ENCODE data around the gene SAMD14. TPM values are rescaled to one million over a fixed set of nuclear protein-coding genes. Genes with fewer than 3 reads are reported as not detected.
A peak's percentile ranks its signal among the peaks of the same experiment; 100 is the strongest.

The SAMD14 gene
- total RNA-seq, 2 experiments from 2014 or later, result 0.35 to 1.1 TPM

DNA sequence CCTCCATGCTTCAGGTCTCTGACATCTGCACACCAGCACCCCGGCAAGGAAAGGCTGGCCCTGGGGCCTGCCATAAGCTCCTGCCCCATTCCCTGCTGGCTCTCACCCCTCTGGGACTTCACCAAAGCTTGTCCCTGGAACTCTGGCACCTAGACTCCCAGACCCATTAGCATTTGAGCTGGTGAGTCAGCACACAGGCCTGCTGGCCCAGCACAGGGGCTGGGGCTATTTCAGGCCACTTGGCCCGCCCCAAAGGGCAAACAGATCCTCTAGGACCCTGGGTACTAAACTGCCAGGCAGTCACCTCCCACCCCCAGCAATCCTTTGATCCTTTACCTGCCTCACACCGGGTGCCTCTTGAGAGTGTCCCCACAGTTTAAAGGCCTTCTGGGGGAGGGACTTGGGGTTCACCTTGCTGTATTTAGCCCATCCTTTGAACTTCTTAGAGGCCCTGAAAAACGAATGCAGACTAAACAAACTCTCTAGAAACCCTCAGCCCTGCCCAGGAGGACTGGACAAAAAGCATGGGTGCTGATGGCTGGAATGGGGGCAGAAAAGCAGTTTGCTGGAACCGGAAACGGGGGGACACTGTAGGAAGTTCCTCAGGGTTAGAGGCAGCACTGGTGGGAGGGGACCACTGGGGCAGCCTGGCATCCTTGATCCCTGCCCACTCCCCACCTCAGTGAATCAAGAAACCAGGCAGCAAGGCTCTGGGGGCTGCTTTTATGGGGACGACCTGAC, 3.2 kb upstream of the SAMD14 start:
- Mint-ChIP-seq H3K4me3 (no peak overlapping the region), H3K9me3 (ENCODE audit: low read depth) (no peaks in the 10 kb centered on the region), H3K27ac (no peak overlapping the region), H3K4me1 (peaks cover 24% of the 10 kb centered on the region), H3K27me3 (peaks cover 21% of the 10 kb centered on the region), H3K36me3 (peaks cover 25% of the 10 kb centered on the region)
- DNase-seq (no peak), ATAC-seq (no peak)
- CTCF ChIA-PET, result interaction anchor here (0.9 to 1.9 kb wide), 3 partner anchors 15 to 39 kb away, joined by 3 to 6 read pairs (median 5); no protein-coding TSS in a partner anchor

DNA sequence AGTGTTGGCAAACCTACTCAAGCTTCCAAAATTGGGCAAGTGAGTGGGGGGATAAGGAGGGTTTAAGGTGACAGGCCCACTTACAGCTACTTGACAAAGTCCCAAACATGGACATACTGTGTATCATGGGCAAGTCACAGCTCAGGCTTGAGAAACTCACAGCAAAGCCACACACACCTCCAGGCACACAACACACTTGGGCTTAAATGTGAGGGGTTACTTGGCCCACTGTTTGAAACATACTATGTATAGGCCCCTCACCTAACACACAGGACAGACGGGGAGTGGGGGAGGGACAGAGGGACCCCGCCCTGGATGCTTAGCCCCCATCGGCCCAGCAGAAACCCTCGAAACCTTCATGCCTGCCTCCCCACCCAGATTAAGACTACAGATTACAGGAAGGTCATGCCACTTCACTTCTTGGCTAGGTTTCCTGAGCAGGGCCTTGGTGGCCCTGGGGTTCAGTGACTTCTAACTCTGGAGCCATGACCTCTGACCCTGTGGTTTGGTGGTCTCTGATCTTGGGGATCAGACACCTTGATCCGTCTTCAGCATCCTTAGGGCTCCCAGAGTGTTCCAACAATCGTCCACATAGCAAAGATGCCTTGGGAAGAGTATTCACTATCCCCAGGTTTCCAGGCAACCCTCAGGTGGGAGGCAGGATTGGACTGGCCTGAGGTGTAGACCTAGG, 2.3 kb upstream of the SAMD14 start:
- H3K9me3 Mint-ChIP-seq (ENCODE audit: low read depth), result no peaks in the 10 kb centered on the region
- ATAC-seq, result no peak
- peak overlapping the region; percentile 41 for H3K27ac Mint-ChIP-seq
- H3K36me3 Mint-ChIP-seq, result peaks cover 15% of the 10 kb centered on the region
- H3K27me3 Mint-ChIP-seq, result peaks cover 30% of the 10 kb centered on the region
- H3K4me1 Mint-ChIP-seq, result peaks cover 32% of the 10 kb centered on the region
- H3K4me3 Mint-ChIP-seq, result no peak overlapping the region
- CTCF ChIA-PET, result interaction anchor here (0.8 to 3.3 kb wide), 8 partner anchors 8 to 135 kb away, joined by 3 to 18 read pairs (median 5); no protein-coding TSS in a partner anchor
- DNase-seq, result no peak

DNA sequence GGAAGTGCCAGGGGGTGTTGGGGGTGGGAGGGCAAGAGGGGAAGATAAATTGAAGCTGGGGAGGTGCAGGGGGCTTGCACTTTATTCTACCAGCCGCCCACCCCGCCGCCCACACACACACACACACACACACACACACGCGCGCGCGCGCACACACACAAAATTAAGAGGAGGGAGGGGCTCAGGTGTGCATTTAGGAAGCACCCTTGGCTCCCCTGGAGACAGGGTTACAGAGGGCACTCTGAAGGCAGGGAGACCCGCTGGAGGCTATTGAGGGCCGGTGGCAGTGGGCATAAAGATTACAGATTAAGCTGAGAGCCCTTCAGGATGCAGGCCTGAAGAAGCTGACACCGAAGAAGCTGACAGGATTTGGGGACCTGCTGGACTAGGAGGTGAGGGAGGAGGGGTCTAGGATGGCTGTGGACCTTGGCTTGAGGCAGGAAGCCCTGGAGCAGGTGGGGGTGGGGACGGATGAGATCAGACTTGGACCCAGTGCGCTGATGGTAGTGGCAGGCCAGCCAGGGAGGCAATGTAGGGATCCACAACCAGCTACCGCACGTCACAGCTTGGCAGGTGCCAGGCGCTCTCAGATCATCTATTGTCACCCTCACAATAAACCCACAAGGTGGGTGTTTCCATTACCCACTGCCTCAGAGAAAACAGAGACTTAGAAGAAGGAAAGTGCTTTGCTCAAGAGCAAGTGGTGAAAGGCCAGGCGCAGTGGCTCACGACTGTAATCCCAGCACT, 772 bp upstream of the SAMD14 start:
- DNase-seq, result no peak
- Mint-ChIP-seq H3K27ac (no peak overlapping the region), H3K27me3 (peaks cover 32% of the 10 kb centered on the region), H3K4me3 (peak overlapping the region; percentile 41), H3K36me3 (peaks cover 6% of the 10 kb centered on the region), H3K4me1 (peaks cover 32% of the 10 kb centered on the region), H3K9me3 (ENCODE audit: low read depth) (no peaks in the 10 kb centered on the region)
- ATAC-seq, result no peak
- CTCF ChIA-PET, result interaction anchor here (1.0 to 3.3 kb wide), 13 partner anchors 8 to 39 kb away, joined by 3 to 18 read pairs (median 4); partner anchors contain the start of genes PPP1R9B and SGCA

DNA sequence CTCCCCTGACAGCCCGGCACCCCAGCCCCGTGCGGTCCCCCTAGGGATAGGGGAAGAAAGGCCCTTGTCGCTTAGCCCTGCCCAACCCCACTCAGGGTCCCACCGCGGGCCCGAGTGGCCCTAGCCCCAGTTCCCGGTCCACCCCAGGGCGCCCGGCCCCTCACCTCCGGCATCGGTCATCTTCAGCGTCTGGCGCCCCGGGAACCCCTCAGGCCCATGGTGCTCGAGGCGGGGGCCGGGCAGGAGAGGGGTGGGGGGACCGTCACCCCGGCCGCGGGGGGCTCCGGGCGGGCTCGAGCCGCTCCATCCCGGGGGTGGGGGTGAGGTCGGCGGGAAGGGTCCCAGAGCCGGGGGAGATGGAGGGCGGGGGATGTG, 620 bp downstream of the SAMD14 start:
- H3K27ac Mint-ChIP-seq, result no peak overlapping the region
- peak overlapping the region; percentile 58 for H3K4me3 Mint-ChIP-seq
- ATAC-seq (no peak), DNase-seq (no peak)
- H3K9me3 Mint-ChIP-seq (ENCODE audit: low read depth), result no peaks in the 10 kb centered on the region
- CTCF ChIA-PET, result interaction anchor here (1.3 to 3.3 kb wide), 5 partner anchors 11 to 35 kb away, joined by 4 to 18 read pairs (median 10); no protein-coding TSS in a partner anchor
- peaks cover 32% of the 10 kb centered on the region for H3K27me3 Mint-ChIP-seq
- H3K36me3 Mint-ChIP-seq, result peaks cover 5% of the 10 kb centered on the region
- H3K4me1 Mint-ChIP-seq, result peaks cover 32% of the 10 kb centered on the region

DNA sequence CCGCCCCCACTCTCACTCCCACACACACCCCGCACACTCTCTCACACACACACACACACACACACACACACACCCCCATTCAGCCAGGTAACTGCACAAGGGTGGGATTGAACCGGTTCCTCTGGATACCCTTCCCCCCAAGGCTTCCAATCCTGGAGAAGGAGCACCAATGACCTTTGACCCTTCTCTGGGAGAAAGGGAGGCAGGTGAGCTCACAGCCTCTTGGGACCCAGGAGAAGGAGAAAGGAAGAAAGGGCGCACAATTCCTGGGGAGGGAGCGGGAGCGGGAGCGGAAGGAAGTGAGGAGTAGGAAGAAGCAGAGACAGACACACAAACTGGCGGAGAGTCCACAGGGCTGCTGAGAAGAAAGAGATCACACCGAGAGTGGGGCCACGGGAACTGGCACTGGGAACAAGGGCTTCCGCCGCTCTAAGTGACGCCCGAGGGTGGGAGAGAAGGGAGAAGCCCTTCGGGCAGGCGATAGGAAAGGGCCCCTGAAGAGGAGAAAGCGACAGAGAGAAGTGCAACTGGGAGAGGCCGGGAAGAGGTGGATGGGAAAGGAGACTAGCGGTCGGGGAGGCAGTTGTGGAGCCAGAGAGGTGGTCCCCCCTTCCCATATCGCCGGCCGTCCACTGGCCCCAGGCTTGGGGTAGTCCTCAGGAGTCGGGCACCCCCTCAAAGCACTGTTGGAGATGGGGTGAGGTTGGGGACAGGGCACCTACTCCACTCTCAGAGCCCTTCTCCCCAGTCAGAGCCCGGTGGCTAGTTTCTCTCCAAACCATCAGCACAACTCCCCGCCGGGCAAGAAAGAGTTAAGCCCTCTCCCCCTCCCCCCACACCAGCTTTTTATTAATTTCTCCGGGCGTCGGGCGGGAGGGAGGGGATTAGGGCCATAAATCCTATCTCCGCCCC, 1.3 kb downstream of the SAMD14 start:
- H3K36me3 Mint-ChIP-seq, result peaks cover 3% of the 10 kb centered on the region
- H3K27ac Mint-ChIP-seq, result no peak overlapping the region
- H3K4me3 Mint-ChIP-seq, result no peak overlapping the region
- H3K9me3 Mint-ChIP-seq (ENCODE audit: low read depth), result no peaks in the 10 kb centered on the region
- DNase-seq, result no peak
- H3K4me1 Mint-ChIP-seq, result peaks cover 32% of the 10 kb centered on the region
- peaks cover 32% of the 10 kb centered on the region for H3K27me3 Mint-ChIP-seq
- no peak for ATAC-seq
- CTCF ChIA-PET, result interaction anchor here (2.0 kb wide), 1 partner anchor 12 kb away, joined by 6 read pairs; no protein-coding TSS in a partner anchor

DNA sequence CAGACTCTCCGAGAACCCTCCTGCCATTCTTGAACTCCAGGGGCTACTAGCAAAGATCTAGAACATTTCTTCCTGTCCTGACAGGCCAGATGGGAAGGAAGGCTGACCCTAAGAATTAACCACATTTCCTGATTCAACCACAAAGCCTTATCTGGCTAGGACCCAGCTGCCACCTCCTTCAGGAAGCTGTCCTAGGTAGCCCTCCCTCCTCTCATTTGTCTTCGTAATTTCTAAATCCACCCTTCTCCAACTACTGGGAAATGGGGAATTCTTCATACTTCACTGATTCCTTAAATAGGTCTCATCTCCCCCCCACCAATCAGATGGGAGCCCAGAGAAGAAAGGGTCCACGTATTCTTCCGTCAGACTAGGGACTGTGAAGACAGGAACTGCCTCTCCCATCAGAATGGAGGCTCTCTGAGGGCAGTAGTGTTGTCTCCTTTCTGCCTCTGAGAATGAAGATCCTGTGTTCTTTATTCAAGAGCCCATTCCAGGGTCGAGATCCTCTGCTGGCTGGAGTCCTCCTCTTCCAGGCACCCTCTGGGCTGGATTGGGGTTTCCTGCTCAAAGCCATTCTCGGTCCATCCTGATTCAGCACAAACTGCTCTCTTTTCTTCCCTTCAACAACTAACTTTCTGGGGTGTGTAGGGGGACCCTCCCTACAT, 2.1 kb downstream of the SAMD14 start:
- CTCF ChIA-PET, result interaction anchor here (2.0 to 2.1 kb wide), 2 partner anchors 11 to 33 kb away, joined by 6 to 9 read pairs; no protein-coding TSS in a partner anchor
- Mint-ChIP-seq H3K27ac (no peak overlapping the region), H3K4me1 (peaks cover 32% of the 10 kb centered on the region), H3K27me3 (peaks cover 32% of the 10 kb centered on the region), H3K4me3 (no peak overlapping the region), H3K36me3 (peaks cover 3% of the 10 kb centered on the region), H3K9me3 (ENCODE audit: low read depth) (no peaks in the 10 kb centered on the region)
- no peak for ATAC-seq
- no peak for DNase-seq

DNA sequence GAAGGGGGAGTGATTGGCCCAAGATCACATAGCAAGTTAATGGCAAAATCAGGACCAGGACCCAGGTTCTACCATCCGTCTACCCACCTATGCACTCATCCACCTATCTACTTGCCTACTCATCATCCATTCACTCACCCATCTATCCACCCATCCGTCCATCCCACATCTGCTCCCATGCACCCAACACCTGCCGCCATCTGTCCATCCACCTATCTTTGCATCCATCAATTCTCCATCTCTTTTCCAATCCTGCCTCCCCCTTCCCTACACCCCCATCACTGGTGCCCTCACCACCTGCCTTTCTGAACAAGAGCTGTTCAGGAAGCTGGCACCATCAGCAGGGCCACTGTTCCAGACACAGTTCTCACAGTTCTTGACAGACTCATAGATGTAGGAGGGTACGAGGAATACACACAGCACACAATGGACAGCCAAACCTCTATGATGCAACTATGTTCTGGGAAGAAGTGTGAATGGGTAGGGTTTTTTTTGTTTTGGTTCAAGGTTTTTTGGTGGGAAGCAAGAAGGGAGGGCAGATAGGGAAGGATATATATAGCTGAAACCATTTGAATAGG, 4.5 kb downstream of the SAMD14 start:
- H3K9me3 Mint-ChIP-seq (ENCODE audit: low read depth), result no peaks in the 10 kb centered on the region
- H3K27ac Mint-ChIP-seq, result no peak overlapping the region
- H3K4me1 Mint-ChIP-seq, result peaks cover 20% of the 10 kb centered on the region
- CTCF ChIA-PET, result interaction anchor here (1.0 to 1.9 kb wide), 4 partner anchors 13 to 75 kb away, joined by 3 to 6 read pairs (median 4); no protein-coding TSS in a partner anchor
- H3K36me3 Mint-ChIP-seq, result no peaks in the 10 kb centered on the region
- DNase-seq, result no peak
- H3K4me3 Mint-ChIP-seq, result no peak overlapping the region
- no peak for ATAC-seq
- peaks cover 44% of the 10 kb centered on the region for H3K27me3 Mint-ChIP-seq

DNA sequence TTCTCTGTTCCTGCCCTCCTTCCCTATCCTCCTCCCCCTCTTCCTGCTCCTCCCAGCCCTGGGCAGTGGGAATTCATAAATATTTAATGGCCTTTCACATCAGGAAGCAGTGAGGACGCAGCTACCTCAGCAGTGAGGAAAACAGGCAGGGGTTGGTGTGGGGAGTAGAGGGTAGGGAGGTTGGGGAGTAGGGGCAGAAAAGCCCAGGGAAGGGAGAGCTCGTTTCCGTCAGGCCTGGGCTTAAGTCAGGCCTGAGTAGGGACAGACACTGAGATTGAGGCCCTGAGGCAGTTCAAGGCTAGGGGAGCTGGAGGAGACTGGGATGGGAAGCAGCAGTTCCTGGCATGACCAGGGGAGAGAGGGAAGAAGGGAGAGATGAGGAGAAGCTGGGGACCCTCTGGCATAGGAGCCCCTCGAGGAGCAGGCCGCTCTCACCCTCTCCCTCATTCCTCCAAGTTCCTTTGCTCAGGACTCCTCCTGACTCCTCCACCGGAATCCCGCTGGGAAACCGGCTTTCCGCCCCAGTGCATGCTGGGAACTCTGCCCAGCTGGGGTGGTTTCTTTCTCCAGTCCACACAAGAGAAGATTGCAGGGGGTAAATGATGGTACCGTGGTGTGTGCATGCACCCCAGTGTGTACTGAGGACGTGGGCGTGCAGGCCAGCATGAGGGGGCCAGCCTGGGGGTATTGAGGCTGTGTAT, 6.2 kb downstream of the SAMD14 start:
- peaks cover 51% of the 10 kb centered on the region for H3K27me3 Mint-ChIP-seq
- no peaks in the 10 kb centered on the region for H3K9me3 Mint-ChIP-seq (ENCODE audit: low read depth)
- ATAC-seq, result no peak
- peaks cover 14% of the 10 kb centered on the region for H3K4me1 Mint-ChIP-seq
- no peak for DNase-seq
- H3K27ac Mint-ChIP-seq, result no peak overlapping the region
- CTCF ChIA-PET, result interaction anchor here (1.1 to 1.6 kb wide), 9 partner anchors 10 to 76 kb away, joined by 3 to 7 read pairs (median 5); partner anchors contain the start of gene PDK2
- H3K36me3 Mint-ChIP-seq, result no peaks in the 10 kb centered on the region
- no peak overlapping the region for H3K4me3 Mint-ChIP-seq

DNA sequence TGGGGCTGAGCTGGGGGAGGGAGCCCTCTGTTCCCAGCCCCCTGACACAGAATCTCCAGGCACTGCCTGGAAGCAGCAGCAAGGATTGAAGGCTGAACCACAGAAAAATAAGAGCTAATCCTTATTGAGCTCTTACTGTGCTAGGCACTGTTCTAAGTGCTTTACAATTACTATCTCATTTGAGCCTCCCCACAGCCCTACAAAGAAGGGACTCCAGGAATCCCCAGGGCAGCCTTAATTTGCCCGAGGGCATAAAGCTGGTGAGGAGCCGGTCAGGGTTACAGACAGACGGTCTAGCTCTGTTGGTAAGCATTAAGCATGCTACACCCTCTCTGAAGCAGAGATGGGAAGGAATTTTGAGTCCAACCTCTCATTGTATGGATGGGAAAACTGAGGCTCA, 7.0 kb downstream of the SAMD14 start:
- no peak for ATAC-seq
- Mint-ChIP-seq H3K4me3 (no peak overlapping the region), H3K27me3 (peaks cover 51% of the 10 kb centered on the region), H3K36me3 (no peaks in the 10 kb centered on the region), H3K27ac (no peak overlapping the region), H3K4me1 (peaks cover 5% of the 10 kb centered on the region), H3K9me3 (ENCODE audit: low read depth) (no peaks in the 10 kb centered on the region)
- DNase-seq, result no peak
- CTCF ChIA-PET, result interaction anchor here (1.1 to 1.6 kb wide), 10 partner anchors 7 to 77 kb away, joined by 3 to 7 read pairs (median 5); partner anchors contain the start of genes PDK2 and SAMD14

DNA sequence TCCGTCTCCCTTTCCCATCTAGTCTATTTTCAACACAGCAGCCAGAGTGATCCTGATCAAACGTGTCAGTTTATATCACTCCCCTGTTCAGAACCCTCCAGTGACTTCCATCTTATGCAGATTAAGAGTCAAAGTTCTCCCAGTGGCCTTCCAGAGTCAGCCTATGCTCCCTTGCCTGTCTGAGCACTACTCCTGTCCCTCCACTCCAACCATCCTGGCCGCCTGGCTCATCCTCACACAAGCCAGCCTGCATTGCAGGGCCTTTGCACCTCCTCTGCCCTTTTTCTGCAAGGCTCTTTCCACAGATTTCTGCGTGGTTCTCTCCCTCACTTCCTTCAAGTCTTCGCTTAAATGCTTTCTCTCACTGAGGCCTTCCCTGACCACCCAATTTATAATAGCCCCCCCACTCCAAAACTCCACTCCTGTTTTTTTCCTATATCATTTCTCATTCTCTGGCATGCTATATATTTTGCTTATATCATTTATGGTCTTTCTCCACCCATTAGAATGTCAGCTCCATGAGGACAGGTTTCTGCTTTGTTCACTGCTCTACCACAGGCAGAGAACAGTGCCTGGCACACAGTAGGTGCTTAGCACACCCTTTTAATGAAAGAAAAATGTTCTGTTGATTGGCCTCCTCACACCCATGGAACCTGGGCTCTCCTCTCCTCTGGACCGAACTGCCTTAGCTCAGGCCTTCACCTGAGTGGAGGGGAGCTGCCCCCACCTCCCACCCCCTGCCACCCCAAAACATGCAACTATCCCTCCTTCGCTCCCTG, 9.3 kb downstream of the SAMD14 start:
- Mint-ChIP-seq H3K36me3 (no peaks in the 10 kb centered on the region), H3K4me3 (no peak overlapping the region), H3K27ac (no peak overlapping the region), H3K4me1 (peaks cover 7% of the 10 kb centered on the region), H3K27me3 (peaks cover 61% of the 10 kb centered on the region), H3K9me3 (ENCODE audit: low read depth) (no peaks in the 10 kb centered on the region)
- CTCF ChIA-PET, result interaction anchor here (0.5 kb wide), 1 partner anchor 410 kb away, joined by 3 read pairs; no protein-coding TSS in a partner anchor
- DNase-seq (no peak), ATAC-seq (no peak)
